Neural cell (in vitro differentiated cells): ENCODE data around the gene NPC1. TPM values are rescaled to one million over a fixed set of nuclear protein-coding genes. Genes with fewer than 3 reads are reported as not detected.

Experiments
- H2AFZ ChIP-seq: fragments of 200-600, 300-800 bp; sonication (generic), shearing (Covaris generic); 2 replicates; pipeline ENCODE4 v1.6.0; 2014; ENCODE audit warnings: low read depth, mild to moderate bottlenecking, antibody characterized with exemption, low read length, moderate library complexity
- H3F3A ChIP-seq: fragments of 200-600 bp; shearing (Covaris generic); 2 replicates; pipeline ENCODE4 v1.6.1; 2016; ENCODE audit warnings: mild to moderate bottlenecking, moderate library complexity, mixed read lengths, antibody characterized with exemption, low read length; ENCODE audit not compliant: insufficient read depth, poor library complexity, severe bottlenecking
- H3K27ac ChIP-seq: fragments of 200-600, 300-800 bp; sonication (generic), shearing (Covaris generic); 2 replicates; pipeline ENCODE4 v1.5.1; 2014; ENCODE audit warnings: mild to moderate bottlenecking, low read length, moderate library complexity
- H3K27me3 ChIP-seq: fragments of 300-800, 200-600 bp; sonication (generic), shearing (Covaris generic); 2 replicates; pipeline ENCODE4 v1.6.0; 2014; ENCODE audit warnings: mild to moderate bottlenecking, low read depth, low read length, moderate library complexity; ENCODE audit not compliant: insufficient read depth
- H3K36me3 ChIP-seq: fragments of 300-800, 200-600 bp; sonication (generic), shearing (Covaris generic); 2 replicates; pipeline ENCODE4 v1.5.1; 2014; ENCODE audit warnings: mild to moderate bottlenecking, antibody characterized with exemption, low read length, moderate library complexity; ENCODE audit not compliant: insufficient read depth
- H3K4me2 ChIP-seq: fragments of 300-800, 200-600 bp; sonication (generic), shearing (Covaris generic); 2 replicates; pipeline ENCODE4 v1.6.0; 2014; ENCODE audit warnings: mild to moderate bottlenecking, low read length
- H3K4me3 ChIP-seq: fragments of 300-800, 200-600 bp; sonication (generic), shearing (Covaris generic); 2 replicates; pipeline ENCODE4 v1.5.1; 2014; ENCODE audit warnings: mild to moderate bottlenecking, low read length, moderate library complexity
- H3K79me2 ChIP-seq: fragments of 200-600 bp; shearing (Covaris generic); replicated peaks from 2 replicates; pipeline ENCODE4 v1.6.0; 2014; ENCODE audit warnings: mild to moderate bottlenecking, low read length, moderate library complexity; ENCODE audit not compliant: insufficient read depth
- H3K9ac ChIP-seq: fragments of 300-800, 200-600 bp; sonication (generic), shearing (Covaris generic); 2 replicates; pipeline ENCODE4 v1.6.1; 2016; ENCODE audit warnings: mild to moderate bottlenecking, low read length, mixed read lengths
- H3K9me2 ChIP-seq: fragments of 200-600 bp; shearing (Covaris generic); 2 replicates; pipeline ENCODE4 v1.6.1; 2016; ENCODE audit warnings: mild to moderate bottlenecking, low read length, mixed read lengths; ENCODE audit not compliant: insufficient read depth
- H3K9me3 ChIP-seq: fragments of 200-600, 300-800 bp; sonication (generic), shearing (Covaris generic); 2 replicates; pipeline ENCODE4 v1.6.1; 2016; ENCODE audit warnings: mild to moderate bottlenecking, mixed run types, low read length, moderate library complexity, mixed read lengths
- H4K20me1 ChIP-seq: fragments of 200-600 bp; shearing (Covaris generic); 2 replicates; pipeline ENCODE4 v1.6.1; 2016; ENCODE audit warnings: mild to moderate bottlenecking, mixed run types; ENCODE audit not compliant: insufficient read depth
- CTCF ChIP-seq: fragments of 450-650 bp; IDR thresholded peaks from 2 replicates; pipeline ENCODE4 v1.5.1; 2014; ENCODE audit warnings: antibody characterized with exemption, mild to moderate bottlenecking, moderate library complexity; ENCODE audit not compliant: poor library complexity, severe bottlenecking
- EP300 ChIP-seq: fragments of 450-650 bp; conservative IDR thresholded peaks from 2 replicates; pipeline ENCODE4 v1.6.1; 2014; ENCODE audit warnings: antibody characterized with exemption, mild to moderate bottlenecking, moderate library complexity; ENCODE audit not compliant: poor library complexity, severe bottlenecking
- EZH2 ChIP-seq: fragments of 200-600, 300-800 bp; shearing (Covaris generic), sonication (generic); IDR thresholded peaks from 2 replicates; pipeline ENCODE4 v1.6.1; 2014; ENCODE audit warnings: antibody characterized with exemption, low read length, borderline replicate concordance, mild to moderate bottlenecking; ENCODE audit not compliant: insufficient read depth, poor library complexity, severe bottlenecking
- MXI1 ChIP-seq: fragments of 450-650 bp; conservative IDR thresholded peaks from 2 replicates; pipeline ENCODE4 v1.6.1; 2014; ENCODE audit warnings: antibody characterized with exemption, mild to moderate bottlenecking; ENCODE audit not compliant: poor library complexity, severe bottlenecking
- POLR2AphosphoS5 ChIP-seq: IDR thresholded peaks from 2 replicates; pipeline ENCODE4 v1.6.1; 2012
- RAD21 ChIP-seq: fragments of 450-650 bp; conservative IDR thresholded peaks from 2 replicates; pipeline ENCODE4 v1.6.1; 2014; ENCODE audit warnings: antibody characterized with exemption, mild to moderate bottlenecking, moderate library complexity
- REST ChIP-seq: IDR thresholded peaks from 2 replicates; pipeline ENCODE4 v1.6.1; 2012; ENCODE audit warnings: borderline replicate concordance
- SMC3 ChIP-seq: fragments of 450-650 bp; conservative IDR thresholded peaks from 2 replicates; pipeline ENCODE4 v1.6.1; 2014; ENCODE audit warnings: antibody characterized with exemption, mild to moderate bottlenecking, moderate library complexity; ENCODE audit not compliant: poor library complexity
- TAF1 ChIP-seq: IDR thresholded peaks from 2 replicates; pipeline ENCODE4 v1.6.1; 2012; ENCODE audit warnings: low read depth
- polyA plus RNA-seq: library from polyadenylated mRNA; depleted of rRNA; stranded (reverse); fragments of >200 nt; gene quantifications from 2 replicates; pipeline ENCODE4 v1.2.3, GENCODE V29; 2014

The NPC1 gene
- polyA plus RNA-seq, 1 donor from 2014 or later = 20.9 TPM

GRCh38 chr18:23499291-23499781, 87.0 kb downstream of the NPC1 start:
- Histone ChIP-seq H3K36me3 (no peaks in the 10 kb centered on the region), H3K27ac (no peak overlapping the region), H3K9ac (no peak overlapping the region), H3K9me3 (no peaks in the 10 kb centered on the region), H2AFZ (no peak overlapping the region), H3K27me3 (no peaks in the 10 kb centered on the region), H4K20me1 (no peaks in the 10 kb centered on the region), H3K79me2 (no peaks in the 10 kb centered on the region), H3K9me2 (no peaks in the 10 kb centered on the region), H3K4me2 (no peak overlapping the region), H3F3A (no peaks in the 10 kb centered on the region), H3K4me3 (no peak overlapping the region)
- TF ChIP-seq MXI1 (no peak), EZH2 (no peak), REST (no peak), TAF1 (no peak), POLR2AphosphoS5 (no peak), CTCF (no peak), EP300 (no peak), RAD21 (no peak), SMC3 (no peak)

GRCh38 chr18:23498877-23499276, 87.4 kb downstream of the NPC1 start:
- Histone ChIP-seq H2AFZ (no peak overlapping the region), H3K4me3 (no peak overlapping the region), H3K27ac (no peak overlapping the region), H3K9ac (no peak overlapping the region), H3K27me3 (no peaks in the 10 kb centered on the region), H3F3A (no peaks in the 10 kb centered on the region), H4K20me1 (no peaks in the 10 kb centered on the region), H3K9me3 (no peaks in the 10 kb centered on the region), H3K9me2 (no peaks in the 10 kb centered on the region), H3K4me2 (no peak overlapping the region), H3K36me3 (no peaks in the 10 kb centered on the region), H3K79me2 (no peaks in the 10 kb centered on the region)
- no peak for TF ChIP-seq RAD21
- no peak for TF ChIP-seq MXI1
- no peak for TF ChIP-seq POLR2AphosphoS5
- TF ChIP-seq EP300 = no peak
- TF ChIP-seq CTCF = peak; percentile 42
- no peak for TF ChIP-seq EZH2
- TF ChIP-seq SMC3 = no peak
- no peak for TF ChIP-seq TAF1
